Stimulated activated naive CD4-positive, alpha-beta T cell (primary cell): Measurements from ENCODE around the gene CEP89.
"Not testable (repeated sequence)": the region's sequence is repeated elsewhere in the genome, so short reads cannot be mapped to it uniquely, and the experiment has no call there.

ENCODE experiments used
- DNase-seq, 6 experiments: peaks; one replicate each; lab custom pipeline; 2025; lab: John Stamatoyannopoulos, UW

Gene CEP89

DNA sequence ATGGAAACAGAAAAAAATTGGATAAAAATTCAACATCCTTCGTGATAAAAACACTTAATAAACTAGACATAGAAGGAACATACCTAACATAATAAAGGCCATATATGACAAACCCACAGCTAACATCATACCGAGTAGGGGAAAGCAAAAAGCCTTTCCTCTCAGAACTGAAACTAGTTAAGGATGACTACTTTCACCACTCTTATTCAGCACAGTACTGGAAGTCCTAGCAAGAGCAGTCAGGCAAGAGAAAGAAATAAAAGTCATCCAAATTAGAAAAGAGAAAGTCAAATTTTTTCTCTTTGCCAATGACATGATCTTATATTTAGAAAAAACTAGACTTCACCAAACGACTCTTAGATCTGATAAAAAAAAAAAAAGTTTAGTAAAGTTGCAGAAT lies 76.4 kb downstream of the CEP89 start:
- DNase-seq = no peak

GRCh38 chr19:32891609-32892008 lies 80.1 kb downstream of the CEP89 start:
- DNase-seq = no peak

- no peak for DNase-seq
These were observed 80.9 kb downstream of the CEP89 start for GRCh38 chr19:32890841-32891240.

- DNase-seq = no peak
These were observed 81.4 kb downstream of the CEP89 start for GRCh38 chr19:32890326-32890725.

GRCh38 chr19:32889137-32889934 lies 82.4 kb downstream of the CEP89 start:
- no peak for DNase-seq

DNA sequence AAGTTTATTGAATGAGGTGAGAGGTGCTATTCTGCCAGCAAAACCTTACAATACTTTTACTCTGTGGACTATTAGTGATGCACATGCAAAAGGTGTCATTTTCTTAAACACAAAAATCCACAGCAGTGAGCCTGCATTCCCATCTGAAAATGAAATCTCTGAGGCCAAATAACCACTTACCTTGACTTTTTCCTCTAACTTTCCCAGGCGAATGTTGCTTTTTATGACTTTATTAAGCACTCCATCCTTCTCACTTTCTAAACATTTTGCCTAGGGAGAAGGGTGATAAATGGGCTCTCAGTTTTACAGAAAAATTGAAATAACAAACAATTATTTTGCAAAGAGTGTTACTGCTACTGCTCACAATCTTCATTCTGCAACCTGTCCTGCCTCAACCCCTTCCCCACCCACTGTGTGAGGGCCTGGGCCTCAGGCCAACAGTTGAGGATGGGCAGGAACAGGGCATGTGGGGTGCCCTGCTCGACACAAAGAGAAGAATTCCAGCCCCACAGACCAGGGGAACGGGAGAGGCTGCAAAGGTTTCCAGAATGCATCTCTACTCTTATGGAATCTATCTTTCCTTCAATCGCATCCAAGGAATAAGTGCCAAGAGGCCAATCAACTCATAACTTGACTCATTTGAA lies 84.1 kb downstream of the CEP89 start:
- no peak for DNase-seq

- DNase-seq = no peak
These were observed 85.5 kb downstream of the CEP89 start for GRCh38 chr19:32886241-32886640.

DNA sequence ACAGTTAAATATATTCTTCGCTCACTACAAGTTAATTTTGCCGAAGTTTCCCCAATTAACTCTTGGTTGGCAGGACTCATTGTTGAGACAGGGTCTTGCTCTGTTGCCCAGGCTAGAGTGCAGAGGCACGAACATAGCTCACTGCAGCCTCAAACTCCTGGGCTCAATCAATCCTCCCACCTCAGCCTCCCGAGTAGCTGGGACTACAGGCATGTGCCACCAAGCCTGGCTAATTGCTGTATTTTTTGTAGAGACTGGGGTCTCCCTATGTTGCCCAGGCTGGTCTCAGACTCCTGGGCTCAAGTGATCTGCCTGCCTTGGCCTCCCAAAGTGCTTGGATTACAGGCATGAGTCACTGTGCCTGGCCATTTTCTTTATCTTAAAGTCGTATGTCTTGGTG lies 86.5 kb downstream of the CEP89 start:
- DNase-seq = not testable (repeated sequence)

DNA sequence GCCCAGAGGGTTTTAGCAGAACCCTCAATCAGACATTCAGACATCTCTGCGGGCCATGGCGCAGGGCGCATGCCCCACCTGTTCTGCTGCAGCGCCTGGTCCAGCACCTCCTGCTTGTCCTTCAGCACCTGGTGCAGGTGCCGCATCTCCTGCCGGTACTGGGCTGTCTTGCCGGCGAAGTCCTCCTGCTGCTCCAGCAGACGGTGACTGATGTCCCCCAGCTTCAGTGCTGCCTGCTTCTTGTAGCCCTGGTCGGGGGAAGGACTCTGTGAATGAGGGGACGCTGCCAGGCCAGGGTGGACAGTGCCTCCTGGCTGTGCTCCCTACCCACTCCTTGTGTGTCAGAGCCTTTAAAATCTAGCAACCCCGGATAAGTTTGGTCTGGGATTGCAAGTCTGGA lies 90.0 kb downstream of the CEP89 start:
- DNase-seq = no peak

- DNase-seq = no peak
These were observed 91.1 kb downstream of the CEP89 start for GRCh38 chr19:32880622-32881021.

DNA sequence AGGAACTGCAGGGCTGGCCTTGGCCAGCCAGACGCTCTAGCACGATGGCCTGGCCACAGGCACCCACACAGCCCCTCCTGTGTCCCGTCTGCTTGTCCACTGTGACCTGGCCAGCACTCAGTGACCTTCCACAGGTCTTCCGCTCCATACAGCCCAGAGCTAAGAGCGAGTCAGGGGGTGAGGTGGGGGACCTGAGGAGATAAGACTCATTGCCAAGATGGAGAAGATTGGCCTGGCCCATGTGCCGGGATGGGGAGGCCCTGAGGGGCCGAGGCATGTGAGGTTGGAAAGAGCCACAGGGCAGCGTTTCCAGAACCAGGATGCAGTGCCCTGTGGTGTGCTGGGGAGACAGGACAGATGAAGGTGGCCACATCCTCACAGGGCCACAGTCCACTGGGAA lies 92.0 kb downstream of the CEP89 start:
- no peak for DNase-seq

GRCh38 chr19:32878988-32879387 lies 92.8 kb downstream of the CEP89 start:
- no peak for DNase-seq

DNA sequence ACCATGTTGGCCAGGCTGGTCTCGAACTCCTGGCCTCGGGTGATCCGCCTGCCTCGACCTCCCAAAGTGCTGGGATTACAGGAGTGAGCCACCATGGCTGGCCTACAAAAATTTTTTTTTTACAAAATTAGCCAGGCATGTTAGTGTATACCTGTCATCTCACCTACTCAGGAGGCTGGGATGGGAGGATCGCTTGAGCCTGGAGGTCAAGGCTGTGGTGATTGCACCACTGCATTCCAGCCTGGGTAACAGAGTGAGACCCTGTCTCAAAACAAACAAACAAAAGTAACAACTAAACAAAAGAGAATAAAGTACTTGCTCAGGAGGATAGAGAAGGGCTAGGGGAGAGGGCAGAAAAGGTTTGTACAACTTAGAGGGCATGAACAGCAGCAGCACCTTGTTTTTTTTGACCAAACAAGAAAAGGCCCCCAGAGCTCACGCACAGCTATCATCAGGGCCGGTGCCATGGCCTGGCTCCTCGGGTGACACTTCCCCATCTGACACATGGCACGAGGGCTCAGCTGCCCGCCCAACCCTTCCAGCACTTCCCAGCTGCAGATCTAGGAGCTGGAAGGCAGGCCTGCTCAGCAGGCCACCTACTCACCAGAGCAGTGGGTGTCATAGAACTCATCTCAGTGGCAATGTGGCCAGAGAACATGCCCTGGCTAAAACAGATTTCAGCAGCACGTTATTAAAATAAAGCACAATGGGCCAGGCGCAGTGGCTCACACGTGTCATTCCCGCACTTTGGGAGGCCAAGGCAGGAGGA lies 93.6 kb downstream of the CEP89 start:
- DNase-seq = no peak

DNA sequence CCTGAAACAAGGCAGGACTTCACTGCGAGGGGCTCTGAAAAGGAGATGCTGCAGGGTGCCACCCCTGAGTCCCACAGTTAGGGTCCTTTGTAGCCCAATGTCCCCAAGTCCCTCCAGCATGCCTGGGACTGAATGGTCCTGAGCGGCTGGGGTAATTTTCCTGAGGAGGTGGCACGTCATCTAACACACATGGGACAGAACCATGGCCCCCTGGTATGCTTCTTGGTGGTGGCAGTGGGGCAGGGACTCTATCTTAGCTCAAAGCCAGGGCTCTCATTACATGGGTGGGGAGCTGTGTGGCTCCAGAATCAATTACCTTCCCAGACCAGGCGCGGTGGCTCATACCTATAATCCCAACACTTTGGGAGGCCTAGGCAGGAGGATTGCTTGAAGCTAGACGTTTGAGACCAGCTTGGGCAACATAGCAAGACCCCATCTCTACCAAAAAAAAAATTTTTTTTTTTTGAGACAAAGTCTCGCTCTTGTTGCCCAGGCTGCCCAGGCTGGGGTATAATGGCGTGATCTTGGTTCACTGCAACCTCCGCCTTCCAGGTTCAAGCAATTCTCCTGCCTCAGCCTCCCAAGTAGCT lies 94.3 kb downstream of the CEP89 start:
- DNase-seq = no peak

GRCh38 chr19:32876919-32877285 lies 94.9 kb downstream of the CEP89 start:
- no peak for DNase-seq

DNA sequence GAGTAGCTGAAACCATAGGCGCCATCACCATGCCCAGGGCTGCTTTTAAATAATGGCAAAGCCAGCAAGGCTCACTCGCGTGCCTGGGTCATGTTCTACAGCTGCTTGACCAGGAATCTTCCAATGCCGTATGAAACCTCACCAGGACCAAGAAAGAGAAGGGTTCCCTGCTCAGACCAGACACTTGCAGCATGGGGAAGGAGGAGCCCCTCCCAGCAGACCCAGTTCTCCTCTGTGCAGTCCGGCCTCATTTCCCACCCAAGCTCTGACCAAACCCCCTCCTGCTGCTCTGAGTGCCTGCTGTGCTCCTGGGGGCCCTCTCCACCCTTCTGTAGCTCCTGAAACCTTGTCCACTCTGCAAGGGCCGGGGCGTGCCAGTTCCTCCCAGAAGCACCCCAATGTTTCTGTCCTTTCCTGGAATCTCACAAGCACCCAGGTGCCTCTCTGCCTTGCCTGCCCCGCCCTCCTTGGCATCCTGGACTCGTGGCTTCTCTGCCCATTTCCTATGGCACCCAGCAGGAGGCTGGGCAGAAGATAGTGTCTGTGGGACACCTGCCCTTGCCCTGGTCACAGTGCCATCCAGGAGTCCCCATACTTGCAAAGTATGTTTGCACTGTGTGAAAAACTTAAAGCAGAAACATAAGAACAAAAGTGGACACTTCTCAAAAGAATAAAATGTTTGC lies 95.4 kb downstream of the CEP89 start:
- DNase-seq = no peak

- DNase-seq = no peak
These were observed 96.3 kb downstream of the CEP89 start for GRCh38 chr19:32875428-32875827.

- no peak for DNase-seq
These were observed 97.2 kb downstream of the CEP89 start for GRCh38 chr19:32874605-32875004.

- DNase-seq = no peak
These were observed 98.4 kb downstream of the CEP89 start for GRCh38 chr19:32873247-32873959.

DNA sequence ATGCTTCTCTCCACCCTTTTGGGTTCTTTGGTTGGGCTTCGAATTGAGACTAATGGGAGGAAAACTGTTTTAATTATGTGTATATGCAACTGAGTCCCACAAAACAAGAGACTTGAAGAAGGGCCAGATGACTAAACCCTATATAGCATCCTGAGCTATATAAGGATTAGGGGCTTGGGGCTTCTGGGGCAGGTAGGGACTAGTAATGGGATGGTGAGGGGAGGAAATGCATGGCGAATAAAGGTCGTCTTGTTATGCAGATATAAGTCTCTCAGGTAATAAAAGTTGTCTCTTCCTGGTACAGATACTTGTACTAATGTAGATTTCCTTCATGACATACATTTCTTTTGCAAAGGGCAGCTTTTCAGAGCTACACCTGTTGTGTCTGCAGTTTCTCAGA lies 99.4 kb downstream of the CEP89 start:
- DNase-seq = no peak

- DNase-seq = no peak
These were observed 100.7 kb downstream of the CEP89 start for GRCh38 chr19:32870981-32871451.
